MCF 10A (cell line): ENCODE data around the gene HERC2. TPM values are rescaled to one million over a fixed set of nuclear protein-coding genes. Genes with fewer than 3 reads are reported as not detected.

Experiments
- BruUV-seq: library from RNA; stranded (reverse); fragments of 400-500 nt; replicated peaks from 2 replicates; lab custom pipeline; 2021; lab: Mats Ljungman, UMichigan
- CTCF ChIA-PET: fragments of 300-600 bp; sonication (Branson Sonifier 250); formaldehyde crosslinking; extraction: SDS; loops from one replicate; lab custom pipeline; 2021; ENCODE audit warnings: antibody characterized with exemption, inconsistent platforms; lab: Yijun Ruan, JAX
- POLR2A ChIA-PET: fragments of 300-600, 350-650 bp; sonication (Branson Sonifier 250); formaldehyde crosslinking; extraction: SDS; loops from one replicate; lab custom pipeline; 2020; ENCODE audit warnings: antibody characterized with exemption, inconsistent platforms; lab: Yijun Ruan, JAX
- DNase-seq: peaks from one replicate; pipeline ENCODE4 v3.0.0-alpha.2; 2018; ENCODE audit not compliant: unreplicated experiment
- H3K27ac Mint-ChIP-seq: one replicate; pipeline ENCODE4 v1.8.0; 2022; ENCODE audit warnings: mild to moderate bottlenecking, low read depth, mixed read lengths; ENCODE audit not compliant: unreplicated experiment
- H3K27me3 Mint-ChIP-seq: one replicate; pipeline ENCODE4 v1.8.0; 2022; ENCODE audit warnings: mixed read lengths; ENCODE audit not compliant: insufficient read depth, unreplicated experiment
- H3K36me3 Mint-ChIP-seq: one replicate; pipeline ENCODE4 v1.8.0; 2022; ENCODE audit warnings: mild to moderate bottlenecking, moderate library complexity, mixed read lengths; ENCODE audit not compliant: insufficient read depth, unreplicated experiment
- H3K4me1 Mint-ChIP-seq: one replicate; pipeline ENCODE4 v1.8.0; 2022; ENCODE audit warnings: mixed read lengths; ENCODE audit not compliant: insufficient read depth, unreplicated experiment
- H3K4me3 Mint-ChIP-seq: one replicate; pipeline ENCODE4 v1.8.0; 2022; ENCODE audit warnings: mild to moderate bottlenecking, moderate library complexity, mixed read lengths; ENCODE audit not compliant: unreplicated experiment
- H3K9me3 Mint-ChIP-seq: one replicate; pipeline ENCODE4 v1.8.0; 2022; ENCODE audit warnings: mixed read lengths; ENCODE audit not compliant: unreplicated experiment
- intact Hi-C: fragments of 100-400 bp; cut with micrococcal nuclease; formaldehyde crosslinking; loops from 2 replicates; pipeline ENCODE4 v1.14.1; 2022
- total RNA-seq: library from RNA; stranded (reverse); gene quantifications from 2 replicates; pipeline ENCODE4 v1.2.3, GENCODE V29; 2022
- TF ChIP-seq, protein P1 (sequence below): fragments of 200-600 bp; IDR thresholded peaks from one replicate; pipeline ENCODE4 v1.8.0; 2022; ENCODE audit warnings: antibody characterized with exemption, mild to moderate bottlenecking; ENCODE audit not compliant: unreplicated experiment

Gene HERC2
- total RNA-seq, 1 experiment from 2014 or later = 65.2 TPM

- no TSS peak for BruUV-seq
- TF ChIP-seq, protein P1, sequence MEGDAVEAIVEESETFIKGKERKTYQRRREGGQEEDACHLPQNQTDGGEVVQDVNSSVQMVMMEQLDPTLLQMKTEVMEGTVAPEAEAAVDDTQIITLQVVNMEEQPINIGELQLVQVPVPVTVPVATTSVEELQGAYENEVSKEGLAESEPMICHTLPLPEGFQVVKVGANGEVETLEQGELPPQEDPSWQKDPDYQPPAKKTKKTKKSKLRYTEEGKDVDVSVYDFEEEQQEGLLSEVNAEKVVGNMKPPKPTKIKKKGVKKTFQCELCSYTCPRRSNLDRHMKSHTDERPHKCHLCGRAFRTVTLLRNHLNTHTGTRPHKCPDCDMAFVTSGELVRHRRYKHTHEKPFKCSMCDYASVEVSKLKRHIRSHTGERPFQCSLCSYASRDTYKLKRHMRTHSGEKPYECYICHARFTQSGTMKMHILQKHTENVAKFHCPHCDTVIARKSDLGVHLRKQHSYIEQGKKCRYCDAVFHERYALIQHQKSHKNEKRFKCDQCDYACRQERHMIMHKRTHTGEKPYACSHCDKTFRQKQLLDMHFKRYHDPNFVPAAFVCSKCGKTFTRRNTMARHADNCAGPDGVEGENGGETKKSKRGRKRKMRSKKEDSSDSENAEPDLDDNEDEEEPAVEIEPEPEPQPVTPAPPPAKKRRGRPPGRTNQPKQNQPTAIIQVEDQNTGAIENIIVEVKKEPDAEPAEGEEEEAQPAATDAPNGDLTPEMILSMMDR = no peak
- Mint-ChIP-seq H3K4me1 (no peaks in the 10 kb centered on the region), H3K4me3 (no peak overlapping the region), H3K27me3 (no peaks in the 10 kb centered on the region), H3K27ac (no peak overlapping the region), H3K9me3 (no peaks in the 10 kb centered on the region), H3K36me3 (peaks cover 76% of the 10 kb centered on the region)
- ChIA-PET POLR2A (no interaction called here), CTCF (interaction anchor here (0.7 to 2.5 kb wide), 2 partner anchors 14 to 1222 kb away, joined by 4 to 13 read pairs; no protein-coding TSS in a partner anchor)
- intact Hi-C loops = no loop called here
- no peak for DNase-seq
Measured at GRCh38 chr15:28112962-28113361, 209.0 kb downstream of the HERC2 start.

GRCh38 chr15:28112101-28112760 is 209.7 kb downstream of the HERC2 start:
- no peaks in the 10 kb centered on the region for H3K9me3 Mint-ChIP-seq
- CTCF ChIA-PET = interaction anchor here (0.7 kb wide), 1 partner anchor 1222 kb away, joined by 3 read pairs; no protein-coding TSS in a partner anchor
- H3K4me3 Mint-ChIP-seq = no peak overlapping the region
- H3K27ac Mint-ChIP-seq = no peak overlapping the region
- H3K36me3 Mint-ChIP-seq = peaks cover 69% of the 10 kb centered on the region
- H3K4me1 Mint-ChIP-seq = no peaks in the 10 kb centered on the region
- no peak for DNase-seq
- TF ChIP-seq, protein P1 = no peak
- no TSS peak for BruUV-seq
- intact Hi-C loops = no loop called here
- POLR2A ChIA-PET = no interaction called here
- H3K27me3 Mint-ChIP-seq = no peaks in the 10 kb centered on the region

- TSS peak; percentile 44 for BruUV-seq
- no peaks in the 10 kb centered on the region for H3K4me1 Mint-ChIP-seq
- intact Hi-C loops = no loop called here
- ChIA-PET CTCF (interaction anchor here (0.7 kb wide), 1 partner anchor 1222 kb away, joined by 3 read pairs; no protein-coding TSS in a partner anchor), POLR2A (no interaction called here)
- no peaks in the 10 kb centered on the region for H3K9me3 Mint-ChIP-seq
- no peak overlapping the region for H3K4me3 Mint-ChIP-seq
- H3K27me3 Mint-ChIP-seq = no peaks in the 10 kb centered on the region
- peaks cover 63% of the 10 kb centered on the region for H3K36me3 Mint-ChIP-seq
- no peak overlapping the region for H3K27ac Mint-ChIP-seq
- DNase-seq = no peak
- TF ChIP-seq, protein P1 = no peak
Measured at GRCh38 chr15:28111543-28111942, 210.4 kb downstream of the HERC2 start.

- CTCF ChIA-PET = interaction anchor here (1.7 kb wide), 1 partner anchor 15 kb away, joined by 6 read pairs; no protein-coding TSS in a partner anchor
- no TSS peak for BruUV-seq
- no peaks in the 10 kb centered on the region for H3K9me3 Mint-ChIP-seq
- no peak for DNase-seq
- H3K4me3 Mint-ChIP-seq = no peak overlapping the region
- no peaks in the 10 kb centered on the region for H3K4me1 Mint-ChIP-seq
- peaks cover 53% of the 10 kb centered on the region for H3K36me3 Mint-ChIP-seq
- POLR2A ChIA-PET = no interaction called here
- TF ChIP-seq, protein P1 = no peak
- intact Hi-C loops = no loop called here
- no peak overlapping the region for H3K27ac Mint-ChIP-seq
- no peaks in the 10 kb centered on the region for H3K27me3 Mint-ChIP-seq
Measured at GRCh38 chr15:28110481-28110881, 211.5 kb downstream of the HERC2 start.
